Cardiac muscle cell (in vitro differentiated cells and primary cell): ENCODE measurements around the gene TMEM203. TPM values are rescaled to one million over a fixed set of nuclear protein-coding genes. Genes with fewer than 3 reads are reported as not detected.
A peak's percentile ranks its signal among the peaks of the same experiment; 100 is the strongest.

Source experiments
- DNase-seq, 2 donors: peaks; one replicate each; pipeline versions ENCODE4 v3.0.0 to v3.0.0-alpha.2; 2010 to 2017; ENCODE audit warnings: low read depth in 1 of 2, low spot score in 1 of 2
- H3K27ac ChIP-seq: fragments of 200-600 bp; sonication (generic); 2 replicates; pipeline ENCODE4 v1.5.1; 2016
- H3K27me3 ChIP-seq: fragments of 200-600 bp; sonication (generic); 2 replicates; pipeline ENCODE4 v1.6.0; 2016; ENCODE audit warnings: control low read depth
- H3K36me3 ChIP-seq: fragments of 200-600 bp; sonication (generic); 2 replicates; pipeline ENCODE4 v1.5.1; 2016; ENCODE audit warnings: control low read depth
- H3K4me1 ChIP-seq: fragments of 200-600 bp; sonication (generic); 2 replicates; pipeline ENCODE4 v1.8.1; 2017; ENCODE audit warnings: low read depth, mild to moderate bottlenecking, mixed run types
- H3K4me3 ChIP-seq: fragments of 200-600 bp; sonication (generic); 2 replicates; pipeline ENCODE4 v1.5.1; 2016; ENCODE audit warnings: mild to moderate bottlenecking
- H3K9me3 ChIP-seq: fragments of 200-600 bp; sonication (generic); 2 replicates; pipeline ENCODE4 v1.5.1; 2017; ENCODE audit warnings: low read depth, mild to moderate bottlenecking, control low read depth
- CTCF ChIP-seq: IDR thresholded peaks from 2 replicates; pipeline ENCODE4 v1.5.1; 2012; ENCODE audit warnings: low read depth, mild to moderate bottlenecking, low read length
- polyA plus RNA-seq: library from polyadenylated mRNA; unstranded; fragments of >200 nt; fragmentation: Nextera tagmentation; extraction: Ambion mirVana; gene quantifications from 2 replicates; pipeline ENCODE4 v1.2.1, GENCODE V29; 2016
- total RNA-seq: library from RNA; depleted of rRNA; stranded (reverse); fragments of >200 nt; gene quantifications from 2 replicates; pipeline ENCODE4 v1.2.3, GENCODE V29; 2016

The TMEM203 gene
- total and polyA plus RNA-seq, 2 experiments from 2014 or later, result 44.7 to 86.6 TPM

- Histone ChIP-seq H3K4me1 (peaks cover 24% of the 10 kb centered on the region), H3K4me3 (peak overlapping the region; percentile 86)
- TF ChIP-seq CTCF, result no peak
Observed at GRCh38 chr9:137206602-137207001, 1.2 kb upstream of the TMEM203 start.

GRCh38 chr9:137204731-137205125 lies 720 bp downstream of the TMEM203 start:
- peak overlapping the region; percentile 86 for H3K4me3 ChIP-seq
- no peaks in the 10 kb centered on the region for H3K9me3 ChIP-seq
- TF ChIP-seq CTCF, result no peak
- no peaks in the 10 kb centered on the region for H3K27me3 ChIP-seq
- no peaks in the 10 kb centered on the region for H3K36me3 ChIP-seq
- H3K27ac ChIP-seq, result peak overlapping the region; percentile 47
- H3K4me1 ChIP-seq, result peaks cover 30% of the 10 kb centered on the region
- DNase-seq, result no peak

More at GRCh38 chr9:137206602-137207001, 1.2 kb upstream of the TMEM203 start:
- H3K9me3 ChIP-seq, result no peaks in the 10 kb centered on the region
- H3K27ac ChIP-seq, result no peak overlapping the region
- no peak for DNase-seq
- no peaks in the 10 kb centered on the region for H3K36me3 ChIP-seq
- H3K27me3 ChIP-seq, result no peaks in the 10 kb centered on the region

GRCh38 chr9:137202966-137203365 lies 2.5 kb downstream of the TMEM203 start:
- H3K4me3 ChIP-seq, result no peak overlapping the region
- no peaks in the 10 kb centered on the region for H3K27me3 ChIP-seq
- no peaks in the 10 kb centered on the region for H3K36me3 ChIP-seq
- no peak overlapping the region for H3K27ac ChIP-seq
- peaks cover 48% of the 10 kb centered on the region for H3K4me1 ChIP-seq
- no peaks in the 10 kb centered on the region for H3K9me3 ChIP-seq
- DNase-seq, result no peak
- TF ChIP-seq CTCF, result no peak

GRCh38 chr9:137201205-137201868 lies 4.1 kb downstream of the TMEM203 start:
- peak overlapping the region; percentile 93 for H3K27ac ChIP-seq
- no peak for DNase-seq
- H3K27me3 ChIP-seq, result no peaks in the 10 kb centered on the region
- H3K4me3 ChIP-seq, result peak overlapping the region; percentile 60
- H3K9me3 ChIP-seq, result no peaks in the 10 kb centered on the region
- peaks cover 53% of the 10 kb centered on the region for H3K4me1 ChIP-seq
- H3K36me3 ChIP-seq, result no peaks in the 10 kb centered on the region
- TF ChIP-seq CTCF, result no peak

- Histone ChIP-seq H3K4me3 (peak within 1 kb of the TSS; percentile 61), H3K27ac (peak within 1 kb of the TSS; percentile 93), H3K36me3 (no peaks in the 10 kb centered on the region), H3K9me3 (no peaks in the 10 kb centered on the region), H3K4me1 (peaks cover 50% of the 10 kb centered on the region), H3K27me3 (no peaks in the 10 kb centered on the region)
- peak; percentile 99 to 100 for DNase-seq
- TF ChIP-seq CTCF, result no peak
Observed at GRCh38 chr9:137200311-137201204, 4.9 kb downstream of the TMEM203 start, which contains the start of gene TPRN. Gene TPRN (minus strand): TSS chr9:137200741. CDS start chr9:137200711, 30 bp downstream.
